B cell (primary cell): ENCODE data around the gene HPS4. TPM values are rescaled to one million over a fixed set of nuclear protein-coding genes. Genes with fewer than 3 reads are reported as not detected.

Experiments
- ATAC-seq: fragments of 200-7000 bp; cut with Tn5 transposase; one replicate; pipeline ENCODE4 v1.10.0; 2021; ENCODE audit warnings: low read depth, mild to moderate bottlenecking, moderate number of reproducible peaks, moderate library complexity
- CTCF ChIA-PET: fragments of 350-600 bp; sonication (Branson Sonifier 250); formaldehyde crosslinking; loops from one replicate; lab custom pipeline; 2021; ENCODE audit warnings: antibody characterized with exemption, inconsistent platforms; lab: Charles Lee
- POLR2A ChIA-PET: fragments of 350-600 bp; sonication (Branson Sonifier 250); formaldehyde crosslinking; loops from one replicate; lab custom pipeline; 2021; ENCODE audit warnings: antibody characterized with exemption; lab: Charles Lee
- DNase-seq: peaks from one replicate; pipeline ENCODE4 v3.0.0; 2013
- H2AFZ ChIP-seq: 2 replicates; pipeline ENCODE4 v1.6.1; 2012; ENCODE audit warnings: mild to moderate bottlenecking, low read depth, low read length; ENCODE audit not compliant: insufficient read depth, poor library complexity, severe bottlenecking
- H3K27ac ChIP-seq, 2 donors: 1 replicate in 1 of 2; 2 replicates in 1 of 2; pipeline ENCODE4 v1.5.1; 2012 to 2013; ENCODE audit warnings: low read length in 2 of 2, mild to moderate bottlenecking in 2 of 2, moderate library complexity in 1 of 2
- H3K27me3 ChIP-seq, 4 experiments: fragments of 200-600 bp in 1 of 4; sonication (generic) in 1 of 4; replicated peaks in 1 of 4; 1 replicate in 2 of 4; 2 replicates in 2 of 4; pipeline versions ENCODE4 v1.6.1 to v1.7.0; 2013 to 2016; ENCODE audit warnings: low read length in 3 of 4, mild to moderate bottlenecking in 2 of 4, mixed read lengths in 1 of 4, moderate library complexity in 1 of 4; ENCODE audit not compliant: insufficient read depth in 4 of 4, control insufficient read depth in 3 of 4; ENCODE audit errors: control extremely low read depth in 1 of 4
- H3K36me3 ChIP-seq, 2 experiments: replicated peaks in 1 of 2; 1 replicate in 1 of 2; 2 replicates in 1 of 2; pipeline versions ENCODE4 v1.6.1 to v1.7.1; 2013; ENCODE audit warnings: low read length in 1 of 2; ENCODE audit not compliant: insufficient read depth in 2 of 2, control insufficient read depth in 1 of 2; ENCODE audit errors: control extremely low read depth in 1 of 2, extremely low read depth in 1 of 2
- H3K4me1 ChIP-seq, 2 donors: fragments of 200-600 bp in 1 of 2; sonication (generic) in 1 of 2; 1 replicate in 1 of 2; 2 replicates in 1 of 2; pipeline versions ENCODE4 v1.5.1 to v1.6.1; 2013 to 2017; ENCODE audit warnings: low read length in 2 of 2; ENCODE audit not compliant: control insufficient read depth in 2 of 2, insufficient read depth in 2 of 2
- H3K4me2 ChIP-seq: replicated peaks from 2 replicates; pipeline ENCODE3; 2012; ENCODE audit warnings: mild to moderate bottlenecking, low read depth, low read length; ENCODE audit not compliant: poor library complexity, severe bottlenecking
- H3K4me3 ChIP-seq, 5 experiments: fragments of 200-600 bp in 1 of 5; sonication (generic) in 1 of 5; 1 replicate in 3 of 5; 2 replicates in 2 of 5; pipeline versions ENCODE4 v1.5.1 to v1.7.0; 2011 to 2016; ENCODE audit warnings: low read length in 4 of 5, mild to moderate bottlenecking in 4 of 5, low read depth in 2 of 5, control low read depth in 1 of 5, moderate library complexity in 1 of 5; ENCODE audit not compliant: insufficient read depth in 1 of 5; ENCODE audit errors: control extremely low read depth in 1 of 5, extremely low read depth in 1 of 5
- H3K79me2 ChIP-seq: fragments of 200-600 bp; sonication (generic); one replicate; pipeline ENCODE4 v1.6.0; 2016; ENCODE audit warnings: low read length; ENCODE audit not compliant: control insufficient read depth, insufficient read depth
- H3K9ac ChIP-seq: fragments of 200-600 bp; sonication (generic); 2 replicates; pipeline ENCODE4 v1.6.1; 2017; ENCODE audit warnings: mild to moderate bottlenecking, low read length, moderate library complexity
- H3K9me3 ChIP-seq, 3 donors: one replicate each; pipeline versions ENCODE4 v1.6.1 to v1.7.1; 2013; ENCODE audit warnings: low read length in 2 of 3; ENCODE audit not compliant: control insufficient read depth in 2 of 3, insufficient read depth in 1 of 3; ENCODE audit errors: control extremely low read depth in 1 of 3
- H4K20me1 ChIP-seq: 2 replicates; pipeline ENCODE4 v1.6.0; 2012; ENCODE audit warnings: mild to moderate bottlenecking, low read length; ENCODE audit not compliant: insufficient read depth, control insufficient read depth, poor library complexity, severe bottlenecking
- H3K27ac Mint-ChIP-seq: one replicate; pipeline ENCODE4 v1.8.0; 2021; ENCODE audit warnings: mixed read lengths
- H3K27me3 Mint-ChIP-seq: one replicate; pipeline ENCODE4 v1.8.0; 2021; ENCODE audit warnings: mixed read lengths
- H3K4me1 Mint-ChIP-seq: one replicate; pipeline ENCODE4 v1.8.0; 2021; ENCODE audit warnings: mixed read lengths
- H3K4me3 Mint-ChIP-seq: one replicate; pipeline ENCODE4 v1.8.0; 2021; ENCODE audit warnings: mixed read lengths
- H3K9me3 Mint-ChIP-seq: one replicate; pipeline ENCODE4 v1.8.0; 2022; ENCODE audit warnings: mixed read lengths; ENCODE audit not compliant: insufficient read depth
- CTCF ChIP-seq: fragments of 200-600 bp; IDR thresholded peaks from one replicate; pipeline ENCODE4 v1.8.0; 2022; ENCODE audit warnings: antibody characterized with exemption, mild to moderate bottlenecking
- EZH2 ChIP-seq: IDR thresholded peaks from 2 replicates; pipeline ENCODE4 v1.6.1; 2012; ENCODE audit warnings: borderline replicate concordance, low read depth, mild to moderate bottlenecking, moderate library complexity, low read length; ENCODE audit not compliant: insufficient read depth, poor library complexity, severe bottlenecking
- WGBS: methylation state at CpG from one replicate; pipeline ENCODE4 v1.1.5; 2013; ENCODE audit warnings: missing lambda C conversion rate; ENCODE audit not compliant: insufficient coverage; 5-methylcytosine and 5-hydroxymethylcytosine counted together
- intact Hi-C: fragments of 100-400 bp; cut with micrococcal nuclease; formaldehyde crosslinking; loops from one replicate; pipeline ENCODE4 v1.10.0; 2022
- polyA plus RNA-seq: library from polyadenylated mRNA; depleted of rRNA; stranded (reverse); fragments of >200 nt; gene quantifications from 2 replicates; pipeline ENCODE4 v1.2.3, GENCODE V29; 2012
- total RNA-seq, 2 donors: library from RNA; stranded (reverse); fragments of 120-200 nt in 1 of 2; gene quantifications; 1 replicate in 1 of 2; 2 replicates in 1 of 2; pipeline versions ENCODE4 v1.2.3 to v1.2.4, GENCODE V29; 2013 to 2022

The HPS4 gene
- total and polyA plus RNA-seq, 2 donors (not counting 1 experiment from before 2014, with no cell fraction given), result 34.8 to 61.8 TPM

- Histone ChIP-seq H3K36me3 (peaks cover 0 to 13% of the 10 kb centered on the region in 2 experiments), H3K27me3 (no peaks in the 10 kb centered on the region), H3K4me3 (no peak overlapping the region), H3K4me1 (peaks cover 50 to 61% of the 10 kb centered on the region in 2 donors), H3K9me3 (no peaks in the 10 kb centered on the region), H4K20me1 (no peaks in the 10 kb centered on the region), H3K9ac (no peak overlapping the region), H3K27ac (peak overlapping the region; percentile 72 to 90), H3K4me2 (peak overlapping the region; percentile 7), H3K79me2 (peaks cover 57% of the 10 kb centered on the region), H2AFZ (no peak overlapping the region)
- DNase-seq, result no peak
- TF ChIP-seq EZH2 (no peak), CTCF (no peak)
- CTCF ChIA-PET, result interaction anchor here (0.7 to 2.0 kb wide), 8 partner anchors 19 to 190 kb away, joined by 3 to 8 read pairs (median 3); no protein-coding TSS in a partner anchor
- Mint-ChIP-seq H3K9me3 (no peaks in the 10 kb centered on the region), H3K4me1 (peaks cover 79% of the 10 kb centered on the region), H3K27me3 (no peaks in the 10 kb centered on the region), H3K4me3 (peak overlapping the region; percentile 94), H3K27ac (peak overlapping the region; percentile 97)
- POLR2A ChIA-PET, result interaction anchor here (0.6 kb wide), 1 partner anchor 182 kb away, joined by 3 read pairs; no protein-coding TSS in a partner anchor
- 38% methylated on average over 3 of the region's 4 CpGs for WGBS
- ATAC-seq, result no peak
- intact Hi-C loops, result loop anchor here (2.0 kb wide), 1 partner anchor 21 kb away; no protein-coding TSS in a partner anchor
Observed at GRCh38 chr22:26481694-26482093, 1.9 kb downstream of the HPS4 start.

- Histone ChIP-seq H3K36me3 (peaks cover 0 to 18% of the 10 kb centered on the region in 2 experiments), H3K9ac (no peak overlapping the region), H3K27ac (peak overlapping the region; percentile 72 to 90), H3K4me2 (peak overlapping the region; percentile 9), H2AFZ (no peak overlapping the region), H4K20me1 (no peaks in the 10 kb centered on the region), H3K4me1 (peaks cover 50 to 61% of the 10 kb centered on the region in 2 donors), H3K9me3 (no peaks in the 10 kb centered on the region), H3K27me3 (no peaks in the 10 kb centered on the region), H3K79me2 (peaks cover 62% of the 10 kb centered on the region), H3K4me3 (no peak overlapping the region)
- ChIA-PET CTCF (interaction anchor here (0.7 to 2.0 kb wide), 6 partner anchors 20 to 191 kb away, joined by 3 to 8 read pairs (median 3); no protein-coding TSS in a partner anchor), POLR2A (interaction anchor here (0.6 kb wide), 1 partner anchor 183 kb away, joined by 3 read pairs; no protein-coding TSS in a partner anchor)
- TF ChIP-seq CTCF (no peak), EZH2 (no peak)
- no peak for DNase-seq
- 100% methylated on average over 2 of the region's 6 CpGs for WGBS
- H3K27ac Mint-ChIP-seq, result peak overlapping the region; percentile 97
- intact Hi-C loops, result loop anchor here (2.0 kb wide), 1 partner anchor 20 kb away; no protein-coding TSS in a partner anchor
- H3K9me3 Mint-ChIP-seq, result no peaks in the 10 kb centered on the region
- peak overlapping the region; percentile 94 for H3K4me3 Mint-ChIP-seq
- no peak for ATAC-seq
- peaks cover 79% of the 10 kb centered on the region for H3K4me1 Mint-ChIP-seq
- no peaks in the 10 kb centered on the region for H3K27me3 Mint-ChIP-seq
Observed at GRCh38 chr22:26481112-26481693, 2.4 kb downstream of the HPS4 start.
